ENCODE measurements around the gene SETD2. TPM values are rescaled to one million over a fixed set of nuclear protein-coding genes. Genes with fewer than 3 reads are reported as not detected.
A peak's percentile ranks its signal among the peaks of the same experiment; 100 is the strongest.
"Not testable (repeated sequence)": the region's sequence is repeated elsewhere in the genome, so short reads cannot be mapped to it uniquely, and the experiment has no call there.

SETD2 gene
- total RNA-seq, 1 donor: 121 TPM

DNA sequence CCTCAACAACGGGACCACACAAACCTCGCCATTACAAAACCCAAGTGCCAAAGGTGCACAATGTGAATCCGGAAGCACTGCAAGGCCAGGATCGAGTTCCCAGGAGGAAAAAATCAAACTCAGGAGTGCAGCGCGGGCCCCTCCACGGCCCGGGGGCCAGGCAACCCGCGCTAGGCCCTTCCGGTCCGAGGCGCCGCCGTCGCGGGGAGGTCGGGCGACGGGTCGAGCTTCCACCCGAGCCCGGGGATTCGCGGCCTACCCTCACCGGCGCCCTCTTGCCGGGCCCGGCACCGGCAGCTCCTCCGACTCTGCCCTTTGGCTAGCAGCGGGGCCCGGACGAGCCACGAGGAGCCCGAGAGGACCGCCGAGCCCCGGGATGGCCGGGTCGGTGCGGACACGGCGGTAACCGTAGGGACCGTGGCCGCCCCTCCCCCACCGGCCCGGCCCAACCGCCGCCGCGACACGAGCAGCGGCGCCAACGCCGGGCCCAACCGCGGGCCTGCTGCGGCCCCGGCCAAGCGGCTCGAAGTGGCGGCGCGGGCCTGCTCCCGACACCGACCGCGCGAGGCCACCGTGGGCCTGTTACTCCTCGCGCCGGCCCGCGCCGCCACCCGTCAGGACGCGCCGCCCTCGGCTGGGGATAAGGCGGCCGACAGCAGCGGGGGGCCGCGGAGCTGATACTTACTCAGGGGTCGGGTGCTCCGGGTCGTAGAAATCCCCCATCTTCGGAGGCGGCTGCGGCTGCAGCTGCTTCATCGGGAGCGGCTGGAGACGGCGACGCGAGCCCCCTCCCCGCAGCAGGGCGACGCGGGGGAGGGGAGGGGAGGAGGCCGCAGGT lies 525 bp downstream of the SETD2 start:
- no peaks in the 10 kb centered on the region for H3K9me3 ChIP-seq (ENCODE audit: low read depth, low read length)
- no peaks in the 10 kb centered on the region for H3K27me3 ChIP-seq (ENCODE audit: insufficient read depth, low read length)
- H3K4me1 ChIP-seq (ENCODE audit: insufficient read depth, low read length): peaks cover 56% of the 10 kb centered on the region
- H3K4me3 ChIP-seq (ENCODE audit: low read length): peak overlapping the region; percentile 96

DNA sequence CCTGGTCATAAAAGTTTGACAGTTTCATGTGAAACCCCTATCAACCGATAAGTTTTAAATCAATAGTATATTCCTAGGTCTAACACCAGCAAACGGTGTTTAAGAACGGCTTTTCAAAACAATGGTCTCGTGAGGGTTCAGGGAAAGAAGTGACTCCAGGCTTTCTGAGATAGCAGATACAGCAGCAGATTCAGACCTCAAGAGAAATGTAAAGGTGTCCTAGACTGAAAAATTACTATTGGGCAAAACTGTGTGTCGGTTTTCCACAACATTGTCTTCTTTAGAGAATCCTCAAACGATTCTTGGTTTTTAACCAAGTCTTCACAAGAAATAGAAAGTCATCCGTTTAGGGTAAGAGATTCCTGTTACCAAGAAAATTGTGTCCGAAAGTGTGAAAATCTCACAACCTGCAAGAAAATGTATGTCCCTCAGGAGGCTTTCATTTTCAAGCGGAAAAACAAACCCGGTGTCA lies 1.2 kb downstream of the SETD2 start:
- Histone ChIP-seq H3K9me3 (ENCODE audit: low read depth, low read length) (no peaks in the 10 kb centered on the region), H3K27me3 (ENCODE audit: insufficient read depth, low read length) (no peaks in the 10 kb centered on the region), H3K4me3 (ENCODE audit: low read length) (peak overlapping the region; percentile 96), H3K4me1 (ENCODE audit: insufficient read depth, low read length) (peaks cover 58% of the 10 kb centered on the region)

DNA sequence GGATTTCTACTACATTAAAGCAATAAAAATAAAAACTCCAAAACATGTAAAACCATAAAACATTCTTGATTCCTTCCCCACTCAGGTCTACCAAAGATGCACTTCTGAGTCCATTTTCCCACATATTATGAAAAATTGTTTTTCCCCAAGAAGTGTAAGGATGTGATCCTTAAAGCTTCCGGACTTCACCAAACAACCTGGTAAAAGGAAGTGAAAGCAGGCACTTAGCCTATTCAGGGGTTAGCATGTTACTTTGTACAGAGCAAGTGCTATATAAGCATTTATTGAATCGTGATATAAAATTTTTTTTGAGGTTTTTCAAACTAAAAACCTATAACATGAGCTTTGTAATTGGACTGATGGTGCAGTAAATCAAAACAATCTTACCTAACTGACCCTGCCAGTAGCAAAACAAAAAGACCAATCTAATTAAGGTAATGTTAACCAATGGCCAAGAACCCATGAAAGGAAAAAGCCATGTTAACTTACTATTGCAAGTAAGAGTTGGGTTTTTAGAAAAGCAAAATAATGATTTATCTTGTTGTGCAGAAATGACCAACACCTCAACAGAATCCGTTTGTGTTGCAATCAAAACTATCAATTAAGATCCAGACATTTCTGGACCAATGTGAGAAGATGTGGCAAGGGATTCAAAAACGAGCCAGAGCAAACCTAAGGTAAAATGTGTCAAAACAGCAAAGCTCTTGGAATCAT lies 1.8 kb downstream of the SETD2 start:
- Histone ChIP-seq H3K27me3 (ENCODE audit: insufficient read depth, low read length) (no peaks in the 10 kb centered on the region), H3K9me3 (ENCODE audit: low read depth, low read length) (no peaks in the 10 kb centered on the region), H3K4me1 (ENCODE audit: insufficient read depth, low read length) (peaks cover 64% of the 10 kb centered on the region), H3K4me3 (ENCODE audit: low read length) (peak overlapping the region; percentile 96)

DNA sequence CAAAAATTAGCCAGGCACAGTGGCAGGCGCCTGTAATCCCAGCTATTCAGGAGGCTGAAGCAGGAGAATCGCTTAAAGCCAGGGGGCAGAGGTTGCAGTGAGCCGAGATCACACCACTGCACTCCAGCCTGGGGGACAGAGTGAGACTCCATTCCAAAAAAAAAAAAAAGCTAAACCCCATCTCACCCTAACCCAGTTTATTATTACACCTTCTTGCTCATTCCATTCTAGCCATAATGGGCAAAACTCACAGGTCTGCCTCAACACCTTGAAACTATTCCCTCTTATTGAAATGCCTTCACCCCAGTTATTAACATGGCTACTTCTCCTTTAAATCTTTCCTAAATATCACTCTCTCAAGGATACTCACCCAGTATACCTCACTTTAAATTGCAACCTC lies 4.1 kb downstream of the SETD2 start:
- no peaks in the 10 kb centered on the region for H3K9me3 ChIP-seq (ENCODE audit: low read depth, low read length)
- no peak overlapping the region for H3K4me3 ChIP-seq (ENCODE audit: low read length)
- H3K4me1 ChIP-seq (ENCODE audit: insufficient read depth, low read length): peaks cover 68% of the 10 kb centered on the region
- no peaks in the 10 kb centered on the region for H3K27me3 ChIP-seq (ENCODE audit: insufficient read depth, low read length)

DNA sequence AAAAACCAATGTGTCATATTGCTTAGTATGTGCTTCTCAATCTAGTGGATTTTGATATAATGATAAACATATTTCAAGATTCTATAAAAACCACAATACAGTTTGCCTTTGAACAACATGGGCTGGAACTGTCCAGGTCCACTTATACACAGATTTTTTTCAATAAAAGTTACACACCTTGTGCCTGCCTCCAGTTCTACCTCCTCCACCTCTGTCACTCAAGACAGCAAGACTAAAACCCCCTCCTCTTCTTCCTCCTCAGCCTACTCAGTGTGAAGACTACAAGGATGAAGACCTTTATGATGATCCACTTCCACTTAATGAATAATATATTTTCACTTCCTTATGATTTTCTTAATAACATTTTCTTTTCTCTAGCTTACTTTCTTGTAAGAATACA lies 5.7 kb downstream of the SETD2 start:
- Histone ChIP-seq H3K4me1 (ENCODE audit: insufficient read depth, low read length) (peaks cover 76% of the 10 kb centered on the region), H3K27me3 (ENCODE audit: insufficient read depth, low read length) (no peaks in the 10 kb centered on the region), H3K9me3 (ENCODE audit: low read depth, low read length) (no peaks in the 10 kb centered on the region), H3K4me3 (ENCODE audit: low read length) (no peak overlapping the region)

DNA sequence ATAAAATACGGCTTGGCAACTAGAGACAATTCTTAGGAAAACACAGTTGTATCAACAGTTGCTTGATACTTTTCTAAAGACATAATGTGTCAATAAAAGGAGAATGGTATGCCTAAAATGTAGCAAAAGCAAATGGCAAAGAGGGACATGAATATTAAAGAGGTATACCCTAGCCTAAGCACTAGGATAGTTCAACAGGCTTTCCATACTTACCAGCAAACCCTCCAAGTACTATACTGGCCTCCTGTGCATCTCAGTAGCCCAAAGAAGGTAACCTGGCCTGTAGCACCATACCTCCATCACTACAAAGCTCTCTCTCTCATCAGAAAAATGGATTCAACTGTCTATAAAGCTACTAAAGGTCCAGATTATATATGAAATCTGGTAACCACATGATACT lies 7.5 kb downstream of the SETD2 start:
- H3K4me3 ChIP-seq (ENCODE audit: low read length): no peak overlapping the region

DNA sequence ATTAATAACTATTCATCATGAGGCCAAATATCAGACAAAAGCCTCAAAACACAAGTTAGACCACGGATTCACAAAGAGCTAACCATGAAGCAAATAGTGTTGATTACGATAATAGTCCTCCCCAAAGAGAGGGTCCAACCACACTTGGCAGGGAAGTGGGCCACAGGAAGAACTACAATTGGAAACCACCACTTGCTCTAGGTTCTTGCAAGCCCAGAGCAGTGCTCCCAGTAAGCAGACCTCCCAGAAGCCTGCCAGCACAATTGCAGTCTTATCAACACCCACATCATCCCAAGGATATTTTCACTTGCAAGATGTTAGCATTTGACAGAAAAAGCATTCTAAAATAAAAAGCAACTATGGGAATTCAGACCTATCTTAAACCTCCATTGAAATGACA lies 11.3 kb downstream of the SETD2 start:
- Histone ChIP-seq H3K4me3 (ENCODE audit: low read length) (no peak overlapping the region), H3K9me3 (ENCODE audit: low read depth, low read length) (no peaks in the 10 kb centered on the region), H3K4me1 (ENCODE audit: insufficient read depth, low read length) (peaks cover 54% of the 10 kb centered on the region), H3K27me3 (ENCODE audit: insufficient read depth, low read length) (no peaks in the 10 kb centered on the region)

More for the DNA sequence above, 7.5 kb downstream of the SETD2 start:
- Histone ChIP-seq H3K4me1 (ENCODE audit: insufficient read depth, low read length) (peaks cover 69% of the 10 kb centered on the region), H3K27me3 (ENCODE audit: insufficient read depth, low read length) (no peaks in the 10 kb centered on the region), H3K9me3 (ENCODE audit: low read depth, low read length) (no peaks in the 10 kb centered on the region)

DNA sequence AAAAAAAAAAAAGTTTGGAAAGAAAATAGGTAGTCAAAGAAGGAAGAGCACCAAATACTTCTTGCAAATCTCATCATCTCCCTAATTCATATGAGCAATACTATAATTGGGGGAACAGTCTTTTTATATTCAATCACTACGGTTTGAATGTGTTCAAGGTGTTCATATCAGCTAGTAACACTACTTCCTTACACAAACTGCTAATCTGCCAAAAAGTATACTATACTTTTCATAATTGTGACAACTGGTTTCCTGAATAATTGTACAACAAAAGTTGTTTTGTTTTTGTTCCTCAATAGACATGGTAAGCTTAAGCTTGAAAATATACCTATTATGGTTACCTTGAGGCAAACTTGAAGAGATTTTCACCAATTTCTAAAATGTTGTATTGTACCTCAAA lies 12.1 kb downstream of the SETD2 start:
- Histone ChIP-seq H3K27me3 (ENCODE audit: insufficient read depth, low read length) (no peaks in the 10 kb centered on the region), H3K4me1 (ENCODE audit: insufficient read depth, low read length) (peaks cover 47% of the 10 kb centered on the region), H3K9me3 (ENCODE audit: low read depth, low read length) (no peaks in the 10 kb centered on the region), H3K4me3 (ENCODE audit: low read length) (no peak overlapping the region)

DNA sequence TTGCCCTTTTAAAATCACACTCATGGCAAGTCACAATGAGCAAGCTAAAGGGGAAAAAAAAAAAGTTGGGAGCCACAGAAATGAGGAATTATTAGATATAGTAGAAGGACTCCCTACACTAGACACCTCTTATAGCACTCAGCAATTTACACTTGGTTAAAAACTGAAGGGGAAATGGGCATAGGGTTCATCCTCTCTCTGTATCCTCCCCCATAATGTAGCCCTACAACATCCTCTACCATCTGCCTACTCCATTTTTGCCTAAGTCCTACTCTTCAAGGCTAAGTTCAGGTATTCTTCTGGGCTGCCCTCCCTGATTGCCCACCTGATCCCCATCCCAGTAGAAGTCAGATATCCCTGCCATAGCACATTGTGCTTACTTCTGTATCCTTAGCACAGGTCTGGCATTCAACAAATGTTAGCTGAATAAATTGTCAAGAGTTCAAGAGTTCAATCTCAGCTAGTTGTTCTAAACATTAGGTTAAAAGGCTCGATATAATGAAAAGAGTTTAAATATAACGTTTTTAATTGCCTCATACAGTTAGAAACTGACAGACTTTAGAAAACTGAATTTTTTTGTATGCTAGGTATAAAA lies 14.5 kb downstream of the SETD2 start:
- H3K9me3 ChIP-seq (ENCODE audit: low read depth, low read length): no peaks in the 10 kb centered on the region
- H3K4me3 ChIP-seq (ENCODE audit: low read length): no peak overlapping the region
- H3K4me1 ChIP-seq (ENCODE audit: insufficient read depth, low read length): peaks cover 32% of the 10 kb centered on the region
- H3K27me3 ChIP-seq (ENCODE audit: insufficient read depth, low read length): no peaks in the 10 kb centered on the region

DNA sequence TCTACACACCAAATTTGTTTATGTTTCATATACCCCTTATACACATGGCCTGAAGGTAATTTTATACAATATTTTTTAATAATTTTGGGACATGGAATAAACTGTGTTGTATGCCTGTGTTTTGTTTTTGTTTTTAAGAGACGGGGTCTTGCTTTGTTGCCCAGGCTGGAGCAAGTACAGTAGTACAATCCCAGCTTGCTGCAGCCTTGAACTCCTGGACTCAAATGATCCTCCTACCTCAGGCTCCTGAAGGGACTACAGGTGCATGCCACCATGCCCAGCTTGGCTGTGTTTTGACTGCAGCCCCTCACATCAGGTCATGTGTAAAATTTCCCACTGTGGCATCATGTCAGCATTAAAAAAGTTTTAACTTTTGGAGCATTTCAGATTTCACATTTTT lies 18.6 kb downstream of the SETD2 start:
- H3K4me1 ChIP-seq (ENCODE audit: insufficient read depth, low read length): peaks cover 44% of the 10 kb centered on the region

DNA sequence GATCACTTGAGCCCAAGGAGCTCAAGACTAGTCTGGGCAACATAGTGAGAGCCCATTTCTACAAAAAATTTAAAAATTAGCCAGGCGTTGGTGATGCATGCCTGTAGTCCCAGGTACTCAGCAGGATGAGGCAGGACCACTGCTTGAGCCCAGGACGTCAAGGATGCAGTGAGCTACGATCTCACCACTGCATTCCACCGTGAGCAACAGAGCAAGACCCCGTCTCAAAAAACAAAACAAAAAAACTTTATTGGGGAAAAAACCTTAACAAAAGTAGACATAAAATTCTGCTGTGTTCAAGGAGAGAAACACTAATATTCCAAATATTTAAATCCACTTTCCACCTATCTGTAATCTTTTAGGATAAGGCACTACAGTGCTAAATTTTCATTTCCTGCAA lies 20.8 kb downstream of the SETD2 start:
- Histone ChIP-seq H3K27me3 (ENCODE audit: insufficient read depth, low read length) (no peaks in the 10 kb centered on the region), H3K4me3 (ENCODE audit: low read length) (no peak overlapping the region), H3K9me3 (ENCODE audit: low read depth, low read length) (no peaks in the 10 kb centered on the region), H3K4me1 (ENCODE audit: insufficient read depth, low read length) (peaks cover 36% of the 10 kb centered on the region)

More for the DNA sequence above, 18.6 kb downstream of the SETD2 start:
- H3K4me3 ChIP-seq (ENCODE audit: low read length): no peak overlapping the region
- no peaks in the 10 kb centered on the region for H3K27me3 ChIP-seq (ENCODE audit: insufficient read depth, low read length)
- no peaks in the 10 kb centered on the region for H3K9me3 ChIP-seq (ENCODE audit: low read depth, low read length)

DNA sequence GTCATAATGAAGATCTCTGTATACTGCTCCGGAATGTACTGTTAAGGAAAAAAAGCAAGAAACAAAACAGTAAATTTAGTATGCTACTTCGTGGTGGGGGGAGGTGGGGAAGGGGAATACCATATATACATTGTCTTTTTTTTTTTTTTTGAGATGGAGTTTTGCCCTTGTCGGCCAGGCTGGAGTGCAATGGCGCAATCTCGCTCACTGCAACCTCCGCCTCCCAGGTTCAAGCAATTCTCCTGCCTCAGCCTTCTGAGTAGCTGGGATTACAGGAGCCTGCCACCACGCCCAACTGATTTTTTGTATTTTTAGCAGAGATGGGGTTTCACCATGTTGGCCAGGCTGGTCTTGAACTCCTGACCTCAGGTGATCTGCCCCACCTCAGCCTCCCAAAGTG lies 21.4 kb downstream of the SETD2 start:
- H3K9me3 ChIP-seq (ENCODE audit: low read depth, low read length); H3K4me3 ChIP-seq (ENCODE audit: low read length); H3K27me3 ChIP-seq (ENCODE audit: insufficient read depth, low read length): not testable (repeated sequence)
- H3K4me1 ChIP-seq (ENCODE audit: insufficient read depth, low read length): peaks cover 36% of the 10 kb centered on the region

DNA sequence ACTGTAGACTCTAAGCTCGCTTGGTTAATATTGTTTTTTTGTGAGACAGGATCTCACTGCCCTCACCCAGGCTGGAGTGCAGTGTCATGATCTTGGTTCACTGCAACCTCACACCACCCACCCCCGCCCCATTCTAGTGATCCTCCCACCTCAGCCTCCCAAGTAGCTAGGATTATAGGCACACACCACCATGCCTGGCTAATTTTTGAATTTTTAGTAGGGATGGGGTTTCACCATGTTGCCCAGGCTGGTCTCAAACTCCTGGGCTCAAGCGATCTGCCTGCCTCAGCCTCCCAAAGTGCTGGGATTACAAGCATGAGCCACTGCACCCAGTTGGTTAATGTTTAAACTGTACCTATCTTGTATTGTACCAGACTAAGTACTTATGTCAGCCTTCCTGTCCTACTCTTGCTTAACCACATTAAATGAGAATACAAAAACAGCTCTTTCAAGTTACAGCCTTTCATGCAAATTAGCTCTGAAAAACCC lies 22.9 kb downstream of the SETD2 start:
- H3K4me1 ChIP-seq (ENCODE audit: insufficient read depth, low read length): peaks cover 36% of the 10 kb centered on the region
- H3K9me3 ChIP-seq (ENCODE audit: low read depth, low read length); H3K27me3 ChIP-seq (ENCODE audit: insufficient read depth, low read length); H3K4me3 ChIP-seq (ENCODE audit: low read length): not testable (repeated sequence)

DNA sequence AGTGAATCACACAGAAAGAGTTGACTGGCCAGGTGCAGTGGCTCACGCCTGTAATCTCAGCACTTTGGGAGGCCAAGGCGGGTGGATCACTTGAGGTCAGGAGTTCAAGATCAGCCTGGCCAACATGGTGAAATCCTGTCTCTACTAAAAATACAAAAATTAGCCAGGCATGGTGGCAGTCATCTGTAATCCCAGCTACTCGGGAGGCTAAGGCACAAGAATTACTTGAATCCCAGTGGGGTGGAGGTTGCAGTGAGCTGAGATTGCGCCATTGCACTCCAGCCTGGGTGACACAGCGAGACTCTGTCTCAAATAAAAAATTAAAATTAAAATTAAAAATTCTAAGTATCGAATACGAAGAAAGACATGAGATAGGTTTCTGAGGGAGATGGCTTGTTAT lies 23.4 kb downstream of the SETD2 start:
- peaks cover 37% of the 10 kb centered on the region for H3K4me1 ChIP-seq (ENCODE audit: insufficient read depth, low read length)

DNA sequence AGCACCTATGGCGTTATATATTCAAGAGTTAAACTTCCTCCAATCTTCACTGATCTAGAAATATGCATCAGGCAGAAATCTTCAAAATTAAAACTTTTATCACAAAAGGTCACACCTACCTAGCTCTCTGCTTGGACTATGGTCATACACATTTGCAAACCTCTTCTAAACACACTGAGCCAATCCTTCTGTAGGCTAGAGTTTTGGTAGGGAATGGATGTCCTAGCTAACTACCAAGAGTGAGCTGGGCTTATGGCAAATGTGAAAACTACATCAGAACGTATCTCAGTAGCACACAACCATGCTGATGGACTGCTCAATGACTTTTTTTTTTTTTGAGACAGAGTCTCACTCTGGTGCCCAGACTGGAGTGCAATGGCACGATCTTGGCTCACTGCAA lies 29.6 kb downstream of the SETD2 start:
- Histone ChIP-seq H3K9me3 (ENCODE audit: low read depth, low read length) (no peaks in the 10 kb centered on the region), H3K27me3 (ENCODE audit: insufficient read depth, low read length) (no peaks in the 10 kb centered on the region), H3K4me1 (ENCODE audit: insufficient read depth, low read length) (peaks cover 31% of the 10 kb centered on the region), H3K4me3 (ENCODE audit: low read length) (no peak overlapping the region)

More for the DNA sequence above, 23.4 kb downstream of the SETD2 start:
- not testable (repeated sequence) for H3K27me3 ChIP-seq (ENCODE audit: insufficient read depth, low read length); H3K9me3 ChIP-seq (ENCODE audit: low read depth, low read length); H3K4me3 ChIP-seq (ENCODE audit: low read length)
